Right atrium auricular region (tissue), 2 donors: ENCODE data around the gene HMGB3. TPM values are rescaled to one million over a fixed set of nuclear protein-coding genes. Genes with fewer than 3 reads are reported as not detected.
"Not testable (repeated sequence)": the region's sequence is repeated elsewhere in the genome, so short reads cannot be mapped to it uniquely, and the experiment has no call there.

Source experiments
- DNase-seq: peaks from one replicate; pipeline ENCODE4 v3.0.0-alpha.2; 2019; ENCODE audit warnings: low spot score
- H3K27ac ChIP-seq, 2 donors: fragments of 200-600 bp; sonication (generic); 1 replicate in 1 of 2; 2 replicates in 1 of 2; pipeline ENCODE4 v1.5.1; 2016 to 2019
- H3K27me3 ChIP-seq, 2 donors: fragments of 200-600 bp; sonication (generic); one replicate each; pipeline versions ENCODE4 v1.5.1 to v1.6.0; 2017 to 2019
- H3K36me3 ChIP-seq: fragments of 200-600 bp; sonication (generic); one replicate; pipeline ENCODE4 v1.5.1; 2016
- H3K4me1 ChIP-seq, 2 donors: fragments of 200-600 bp; sonication (generic); one replicate each; pipeline versions ENCODE4 v1.5.1 to v1.6.0; 2017 to 2019
- H3K4me3 ChIP-seq, 2 donors: fragments of 200-600 bp; sonication (generic); 1 replicate in 1 of 2; 2 replicates in 1 of 2; pipeline ENCODE4 v1.5.1; 2017 to 2019; ENCODE audit warnings: mild to moderate bottlenecking in 1 of 2, moderate library complexity in 1 of 2
- H3K9me3 ChIP-seq, 2 donors: fragments of 200-600 bp; sonication (generic); one replicate each; pipeline ENCODE4 v1.5.1; 2019
- total RNA-seq, 2 donors: library from RNA; depleted of rRNA; stranded (reverse); fragments of >200 nt; gene quantifications; one replicate each; pipeline ENCODE4 v1.1.0, GENCODE V29; 2016
- TF ChIP-seq, protein P1 (sequence below), 2 donors: fragments of 200-600 bp; sonication (generic); IDR thresholded peaks; one replicate each; pipeline ENCODE4 v1.5.1; 2019; ENCODE audit warnings: antibody characterized with exemption in 2 of 2

HMGB3 gene
- total RNA-seq, 2 donors from 2014 or later: 1.1 to 2.6 TPM

DNA sequence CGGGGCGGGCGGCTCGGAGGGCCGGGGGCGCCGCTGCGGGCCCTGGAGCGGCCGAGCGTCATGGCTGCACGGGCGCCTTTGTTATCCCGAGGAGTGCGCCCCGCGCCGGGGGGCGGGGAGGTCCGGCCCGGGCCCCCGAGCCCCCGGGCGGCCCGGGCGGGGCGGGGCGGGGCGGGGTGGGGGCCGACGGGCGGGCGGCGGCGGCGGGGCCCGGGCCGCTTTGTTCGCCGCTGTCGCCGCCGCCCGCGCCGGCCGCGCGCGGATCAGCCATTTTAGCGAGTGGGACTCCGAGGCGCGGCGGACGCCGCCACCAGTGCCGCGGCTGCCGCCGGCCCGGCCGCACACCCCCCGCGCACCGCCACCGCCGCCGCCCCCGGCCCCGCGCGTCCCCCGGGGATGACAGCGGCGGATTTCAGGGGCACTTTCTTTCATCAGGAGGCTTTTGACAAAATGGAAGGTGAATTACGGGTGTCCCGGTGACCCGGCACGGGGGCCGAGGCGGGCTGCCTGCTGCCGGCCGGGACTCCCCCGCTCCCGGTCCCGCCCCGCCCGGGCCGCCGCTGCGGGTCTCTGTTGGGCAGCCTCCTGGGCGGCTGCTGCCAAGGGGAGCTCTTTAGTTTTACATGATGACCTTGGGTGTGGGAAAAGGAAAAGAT lies 1.2 kb downstream of the HMGB3 start:
- Histone ChIP-seq H3K36me3 (no peaks in the 10 kb centered on the region), H3K9me3 (no peaks in the 10 kb centered on the region), H3K27ac (no peak overlapping the region), H3K4me3 (peak overlapping the region; percentile 38 to 52), H3K27me3 (no peaks in the 10 kb centered on the region), H3K4me1 (peaks cover 0 to 10% of the 10 kb centered on the region in 2 donors)
- DNase-seq: no peak
- TF ChIP-seq, protein P1, sequence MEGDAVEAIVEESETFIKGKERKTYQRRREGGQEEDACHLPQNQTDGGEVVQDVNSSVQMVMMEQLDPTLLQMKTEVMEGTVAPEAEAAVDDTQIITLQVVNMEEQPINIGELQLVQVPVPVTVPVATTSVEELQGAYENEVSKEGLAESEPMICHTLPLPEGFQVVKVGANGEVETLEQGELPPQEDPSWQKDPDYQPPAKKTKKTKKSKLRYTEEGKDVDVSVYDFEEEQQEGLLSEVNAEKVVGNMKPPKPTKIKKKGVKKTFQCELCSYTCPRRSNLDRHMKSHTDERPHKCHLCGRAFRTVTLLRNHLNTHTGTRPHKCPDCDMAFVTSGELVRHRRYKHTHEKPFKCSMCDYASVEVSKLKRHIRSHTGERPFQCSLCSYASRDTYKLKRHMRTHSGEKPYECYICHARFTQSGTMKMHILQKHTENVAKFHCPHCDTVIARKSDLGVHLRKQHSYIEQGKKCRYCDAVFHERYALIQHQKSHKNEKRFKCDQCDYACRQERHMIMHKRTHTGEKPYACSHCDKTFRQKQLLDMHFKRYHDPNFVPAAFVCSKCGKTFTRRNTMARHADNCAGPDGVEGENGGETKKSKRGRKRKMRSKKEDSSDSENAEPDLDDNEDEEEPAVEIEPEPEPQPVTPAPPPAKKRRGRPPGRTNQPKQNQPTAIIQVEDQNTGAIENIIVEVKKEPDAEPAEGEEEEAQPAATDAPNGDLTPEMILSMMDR (IDR thresholded peaks at IDR 0.05): no peak

- not testable (repeated sequence) for H3K4me3 ChIP-seq, H3K9me3 ChIP-seq, H3K4me1 ChIP-seq, DNase-seq, H3K27me3 ChIP-seq, H3K27ac ChIP-seq, H3K36me3 ChIP-seq
These were observed 4.6 kb downstream of the HMGB3 start for GRCh38 chrX:150987687-150988086.

DNA sequence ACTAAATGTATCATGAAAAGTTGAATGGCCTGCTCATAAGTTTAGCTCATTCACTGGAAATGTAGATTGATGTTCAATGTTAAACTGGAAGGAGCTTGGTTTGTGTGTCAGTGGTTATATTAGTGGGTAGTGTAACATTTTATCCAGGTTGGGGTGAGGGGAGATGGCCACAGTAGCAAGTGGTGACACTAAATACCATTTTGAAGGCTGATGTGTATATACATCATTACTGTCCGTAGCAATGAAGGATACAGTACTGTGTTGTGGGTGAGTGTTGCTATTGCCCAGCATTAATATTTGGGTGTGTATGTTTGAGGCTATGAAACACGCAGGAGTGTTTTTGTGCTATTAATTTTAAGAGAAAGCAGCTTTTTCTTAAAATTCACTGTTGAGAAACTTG lies 6.3 kb downstream of the HMGB3 start:
- no peaks in the 10 kb centered on the region for H3K27me3 ChIP-seq
- peaks cover 0 to 5% of the 10 kb centered on the region in 2 donors for H3K4me1 ChIP-seq
- no peak overlapping the region for H3K27ac ChIP-seq
- TF ChIP-seq, protein P1 (IDR thresholded peaks at IDR 0.05): no peak
- no peak for DNase-seq
- H3K36me3 ChIP-seq: no peaks in the 10 kb centered on the region
- no peaks in the 10 kb centered on the region for H3K9me3 ChIP-seq
- H3K4me3 ChIP-seq: no peak overlapping the region

DNA sequence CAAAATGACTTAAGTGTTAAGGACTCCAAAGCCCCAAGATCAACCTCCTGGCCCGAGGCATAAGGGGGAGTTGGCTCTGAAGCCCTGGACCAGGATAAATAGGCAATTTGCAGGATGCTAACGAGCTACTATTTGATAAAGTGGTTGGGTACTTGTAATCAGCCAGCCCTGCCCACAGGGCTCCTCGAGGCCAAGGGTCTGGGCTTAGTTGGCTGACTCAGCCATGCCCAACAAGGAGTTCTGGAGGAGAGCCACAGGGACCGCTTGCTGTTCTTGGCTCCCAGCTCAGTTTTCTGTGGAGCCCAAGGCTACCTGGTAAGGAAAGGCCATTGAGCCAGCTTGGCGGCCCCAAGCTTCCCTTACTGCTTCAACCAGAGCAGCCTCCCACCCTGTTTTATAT lies 7.8 kb downstream of the HMGB3 start:
- no peak for DNase-seq
- Histone ChIP-seq H3K36me3 (no peaks in the 10 kb centered on the region), H3K4me1 (no peaks in the 10 kb centered on the region), H3K4me3 (no peak overlapping the region), H3K9me3 (no peaks in the 10 kb centered on the region), H3K27ac (no peak overlapping the region), H3K27me3 (no peaks in the 10 kb centered on the region)
- TF ChIP-seq, protein P1 (IDR thresholded peaks at IDR 0.05): no peak

DNA sequence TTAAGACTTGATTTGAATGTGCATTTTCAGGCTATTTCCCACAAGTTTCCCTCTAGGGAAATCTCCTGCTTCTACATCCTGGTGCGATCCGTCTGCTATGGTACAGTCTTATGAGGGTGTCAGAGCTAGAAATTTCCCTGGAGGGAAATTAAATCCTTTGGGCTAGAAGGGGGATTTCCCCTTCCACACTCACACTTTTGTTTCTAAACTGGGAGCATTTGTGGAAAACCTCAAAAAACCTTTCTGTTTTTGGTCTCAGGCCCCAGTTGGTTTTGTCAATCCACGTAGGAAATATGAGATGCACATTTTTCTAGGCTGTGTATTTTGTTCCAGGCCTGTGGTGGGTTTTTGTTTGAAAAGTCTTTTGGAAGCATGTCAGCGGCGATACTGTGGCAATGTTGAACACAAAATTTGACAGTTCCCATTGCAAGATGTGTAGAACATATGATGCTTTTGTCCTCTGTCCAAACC lies 17.8 kb downstream of the HMGB3 start:
- no peaks in the 10 kb centered on the region for H3K36me3 ChIP-seq
- TF ChIP-seq, protein P1 (IDR thresholded peaks at IDR 0.05): no peak
- no peak for DNase-seq
- H3K27ac ChIP-seq: no peak overlapping the region
- H3K4me3 ChIP-seq: no peak overlapping the region
- no peaks in the 10 kb centered on the region for H3K27me3 ChIP-seq
- H3K9me3 ChIP-seq: no peaks in the 10 kb centered on the region
- no peaks in the 10 kb centered on the region for H3K4me1 ChIP-seq

- Histone ChIP-seq H3K36me3 (no peaks in the 10 kb centered on the region), H3K4me1 (no peaks in the 10 kb centered on the region), H3K9me3 (no peaks in the 10 kb centered on the region), H3K4me3 (no peak overlapping the region), H3K27ac (no peak overlapping the region), H3K27me3 (no peaks in the 10 kb centered on the region)
- DNase-seq: no peak
- TF ChIP-seq, protein P1 (IDR thresholded peaks at IDR 0.05): no peak
These were observed 20.9 kb downstream of the HMGB3 start for GRCh38 chrX:151004085-151004484.
